MCF 10A (cell line): ENCODE results near the gene ARPC5L. TPM values are rescaled to one million over a fixed set of nuclear protein-coding genes. Genes with fewer than 3 reads are reported as not detected.
A peak's percentile ranks its signal among the peaks of the same experiment; 100 is the strongest.

Experiments used
- BruUV-seq: library from RNA; stranded (reverse); fragments of 400-500 nt; replicated peaks from 2 replicates; lab custom pipeline; 2021; lab: Mats Ljungman, UMichigan
- CTCF ChIA-PET: fragments of 300-600 bp; sonication (Branson Sonifier 250); formaldehyde crosslinking; extraction: SDS; loops from one replicate; lab custom pipeline; 2021; ENCODE audit warnings: antibody characterized with exemption, inconsistent platforms; lab: Yijun Ruan, JAX
- POLR2A ChIA-PET: fragments of 300-600, 350-650 bp; sonication (Branson Sonifier 250); formaldehyde crosslinking; extraction: SDS; loops from one replicate; lab custom pipeline; 2020; ENCODE audit warnings: antibody characterized with exemption, inconsistent platforms; lab: Yijun Ruan, JAX
- DNase-seq: peaks from one replicate; pipeline ENCODE4 v3.0.0-alpha.2; 2018; ENCODE audit not compliant: unreplicated experiment
- H3K27ac Mint-ChIP-seq: one replicate; pipeline ENCODE4 v1.8.0; 2022; ENCODE audit warnings: mild to moderate bottlenecking, low read depth, mixed read lengths; ENCODE audit not compliant: unreplicated experiment
- H3K27me3 Mint-ChIP-seq: one replicate; pipeline ENCODE4 v1.8.0; 2022; ENCODE audit warnings: mixed read lengths; ENCODE audit not compliant: insufficient read depth, unreplicated experiment
- H3K36me3 Mint-ChIP-seq: one replicate; pipeline ENCODE4 v1.8.0; 2022; ENCODE audit warnings: mild to moderate bottlenecking, moderate library complexity, mixed read lengths; ENCODE audit not compliant: insufficient read depth, unreplicated experiment
- H3K4me1 Mint-ChIP-seq: one replicate; pipeline ENCODE4 v1.8.0; 2022; ENCODE audit warnings: mixed read lengths; ENCODE audit not compliant: insufficient read depth, unreplicated experiment
- H3K4me3 Mint-ChIP-seq: one replicate; pipeline ENCODE4 v1.8.0; 2022; ENCODE audit warnings: mild to moderate bottlenecking, moderate library complexity, mixed read lengths; ENCODE audit not compliant: unreplicated experiment
- H3K9me3 Mint-ChIP-seq: one replicate; pipeline ENCODE4 v1.8.0; 2022; ENCODE audit warnings: mixed read lengths; ENCODE audit not compliant: unreplicated experiment
- CTCF ChIP-seq: fragments of 200-600 bp; IDR thresholded peaks from one replicate; pipeline ENCODE4 v1.8.0; 2022; ENCODE audit warnings: antibody characterized with exemption, mild to moderate bottlenecking; ENCODE audit not compliant: unreplicated experiment
- intact Hi-C: fragments of 100-400 bp; cut with micrococcal nuclease; formaldehyde crosslinking; loops from 2 replicates; pipeline ENCODE4 v1.14.1; 2022
- total RNA-seq: library from RNA; stranded (reverse); gene quantifications from 2 replicates; pipeline ENCODE4 v1.2.3, GENCODE V29; 2022

Gene ARPC5L
- total RNA-seq, 1 experiment from 2014 or later = 72.5 TPM

GRCh38 chr9:124890179-124890578 lies 28.2 kb downstream of the ARPC5L start:
- POLR2A ChIA-PET = interaction anchor here (1.4 kb wide), 1 partner anchor 11 kb away, joined by 4 read pairs; no protein-coding TSS in a partner anchor

GRCh38 chr9:124894035-124894740 lies 32.3 kb downstream of the ARPC5L start:
- no peak for TF ChIP-seq CTCF

More at GRCh38 chr9:124890179-124890578, 28.2 kb downstream of the ARPC5L start:
- DNase-seq = no peak
- CTCF ChIA-PET = interaction anchor here (2.8 kb wide), 1 partner anchor 118 kb away, joined by 12 read pairs; no protein-coding TSS in a partner anchor
- Mint-ChIP-seq H3K27me3 (no peaks in the 10 kb centered on the region), H3K27ac (no peak overlapping the region), H3K4me1 (peaks cover 5% of the 10 kb centered on the region), H3K36me3 (peaks cover 62% of the 10 kb centered on the region), H3K9me3 (no peaks in the 10 kb centered on the region), H3K4me3 (no peak overlapping the region)
- TF ChIP-seq CTCF = no peak
- BruUV-seq = no TSS peak
- intact Hi-C loops = no loop called here

GRCh38 chr9:124894741-124895170 lies 32.8 kb downstream of the ARPC5L start:
- peak; percentile 54 for DNase-seq
- no TSS peak for BruUV-seq

More at GRCh38 chr9:124894035-124894740, 32.3 kb downstream of the ARPC5L start:
- no peak for DNase-seq
- Mint-ChIP-seq H3K27ac (peak overlapping the region; percentile 74), H3K27me3 (no peaks in the 10 kb centered on the region), H3K4me3 (no peak overlapping the region), H3K4me1 (peaks cover 5% of the 10 kb centered on the region), H3K9me3 (no peaks in the 10 kb centered on the region), H3K36me3 (peaks cover 72% of the 10 kb centered on the region)
- BruUV-seq = no TSS peak
- intact Hi-C loops = loop anchor here (1.0 to 2.0 kb wide), 3 partner anchors 21 to 120 kb away; partner anchors contain the start of gene WDR38
- POLR2A ChIA-PET = interaction anchor here (1.3 to 2.5 kb wide), 4 partner anchors 24 to 38 kb away, joined by 6 to 10 read pairs (median 8); partner anchors contain the start of genes ARPC5L and RPL35
- CTCF ChIA-PET = interaction anchor here (0.6 to 2.5 kb wide), 25 partner anchors 12 to 1709 kb away, joined by 3 to 19 read pairs (median 4); partner anchors contain the start of genes ARPC5L, NR6A1, RPL35 and WDR38

More at GRCh38 chr9:124894741-124895170, 32.8 kb downstream of the ARPC5L start:
- intact Hi-C loops = loop anchor here (1.0 to 2.0 kb wide), 3 partner anchors 22 to 120 kb away; partner anchors contain the start of gene WDR38
- Mint-ChIP-seq H3K36me3 (peaks cover 72% of the 10 kb centered on the region), H3K4me1 (peaks cover 5% of the 10 kb centered on the region), H3K4me3 (no peak overlapping the region), H3K27me3 (no peaks in the 10 kb centered on the region), H3K27ac (peak overlapping the region; percentile 74), H3K9me3 (no peaks in the 10 kb centered on the region)
- TF ChIP-seq CTCF = peak; percentile 47
- CTCF ChIA-PET = interaction anchor here (0.6 to 2.5 kb wide), 14 partner anchors 12 to 1503 kb away, joined by 3 to 19 read pairs (median 7); partner anchors contain the start of genes ARPC5L, NR6A1, RPL35 and WDR38
- POLR2A ChIA-PET = interaction anchor here (1.6 to 2.5 kb wide), 2 partner anchors 31 to 33 kb away, joined by 8 to 10 read pairs; partner anchors contain the start of genes ARPC5L and RPL35
